Measurements from ENCODE around the gene GIT2. TPM values are rescaled to one million over a fixed set of nuclear protein-coding genes. Genes with fewer than 3 reads are reported as not detected.

GIT2 gene
- total and polyA plus RNA-seq, 2 of the 8 experiments (the other 6 are each of a cell fraction or from before 2014, with no cell fraction given): 9.6 to 20.7 TPM

GRCh38 chr12:109999649-109999971 lies 3.4 kb upstream of the GIT2 start:
- Histone ChIP-seq H3K56ac (replicated peaks; ENCODE audit: insufficient read length, low read depth, low read length) (no peak overlapping the region), H3K18ac (ENCODE audit: extremely low read depth, low read length) (no peak overlapping the region), H3K9ac (replicated peaks in 1 of 4; ENCODE audit: extremely low read depth in 1 of 4, low read depth in 3 of 4, low read length in 3 of 4) (peak overlapping the region in 2 of 4 experiments; percentile 47 to 97; a peak in 2 of 7 replicates), H3K79me1 (ENCODE audit: low read depth, low read length) (no peaks in the 10 kb centered on the region), H2BK15ac (ENCODE audit: low read length) (no peak overlapping the region), H3K4ac (replicated peaks; ENCODE audit: insufficient read length, low read depth, low read length) (no peak overlapping the region), H3K23ac (ENCODE audit: insufficient read length) (no peak overlapping the region), H3K79me2 (ENCODE audit: control insufficient read depth in 1 of 2, insufficient read depth in 2 of 2, low read length in 2 of 2) (peaks cover 0 to 7% of the 10 kb centered on the region in 2 experiments; a peak in 2 of 4 replicates), H2AFZ (ENCODE audit: low read length) (peak overlapping the region; percentile 93; the same call in 1 of the 2 replicates), H3K27me3 (replicated peaks in 1 of 4; ENCODE audit: control insufficient read depth in 3 of 4, extremely low read depth in 1 of 4, insufficient read depth in 3 of 4, low read length in 3 of 4) (peaks cover 0 to 9% (median 7%) of the 10 kb centered on the region in 4 experiments; a peak in 5 of 7 replicates), H3K14ac (ENCODE audit: insufficient read length) (no peak overlapping the region), H3K4me1 (replicated peaks in 1 of 4; ENCODE audit: control insufficient read depth in 3 of 4, insufficient read depth in 4 of 4, low read length in 3 of 4) (peaks cover 2 to 8% (median 4%) of the 10 kb centered on the region in 4 experiments; a peak in 5 of 7 replicates), H4K91ac (replicated peaks; ENCODE audit: insufficient read length, low read length) (no peak overlapping the region), H3K36me3 (ENCODE audit: control insufficient read depth in 2 of 4, insufficient read depth in 4 of 4, low read length in 3 of 4) (no peaks in the 10 kb centered on the region), H3K4me3 (ENCODE audit: extremely low read depth in 1 of 4, insufficient read depth in 2 of 4, low read depth in 3 of 4, low read length in 4 of 4) (peak overlapping the region; percentile 54 to 93 (median 83)), H4K5ac (ENCODE audit: insufficient read length, low read depth, low read length) (no peak overlapping the region), H3K9me3 (ENCODE audit: insufficient read depth in 2 of 2, low read depth in 1 of 2, low read length in 1 of 2) (no peaks in the 10 kb centered on the region), H2BK120ac (replicated peaks; ENCODE audit: low read depth, low read length) (no peak overlapping the region), H4K8ac (ENCODE audit: extremely low read depth, insufficient read depth, low read length) (no peak overlapping the region; the same call in 1 of the 2 replicates), H2BK20ac (ENCODE audit: low read length) (no peak overlapping the region), H2BK5ac (ENCODE audit: low read depth, low read length) (peak overlapping the region; percentile 26; the same call in 1 of the 2 replicates), H3K23me2 (ENCODE audit: low read depth, low read length) (peaks cover 17% of the 10 kb centered on the region), H2AK5ac (ENCODE audit: low read depth, low read length) (no peak overlapping the region), H2BK12ac (ENCODE audit: low read depth, low read length) (no peak overlapping the region), H4K20me1 (replicated peaks in 1 of 2; ENCODE audit: control insufficient read depth in 1 of 2, insufficient read depth in 2 of 2, low read length in 2 of 2) (peaks cover 0 to 2% of the 10 kb centered on the region in 2 experiments), H3K4me2 (ENCODE audit: insufficient read depth in 1 of 2, low read depth in 2 of 2, low read length in 2 of 2) (peak overlapping the region; percentile 86 to 100), H3K27ac (ENCODE audit: low read depth, low read length) (no peak overlapping the region)
- CTCF ChIA-PET (ENCODE audit: partially characterized antibody): interaction anchor here (3.1 kb wide), 1 partner anchor 21 kb away, joined by 8 read pairs; no protein-coding TSS in a partner anchor
- POLR2A ChIA-PET (ENCODE audit: partially characterized antibody): interaction anchor here (0.6 to 1.0 kb wide), 2 partner anchors 9 to 282 kb away, joined by 3 read pairs; no protein-coding TSS in a partner anchor
- WGBS, 2 experiments (ENCODE audit: extremely low coverage in 1 of 2, insufficient coverage in 1 of 2, insufficient read length in 1 of 2, insufficient replicate concordance in 2 of 2, low coverage in 1 of 2, low lambda C conversion rate in 2 of 2, missing lambda C conversion rate in 1 of 2): 2% methylated on average over 6 of the region's 27 CpGs; no CpG with 5 or more reads in 1 of the 2 experiments
- FAIRE-seq: no peak
- no peak for DNase-seq (ENCODE audit: low read depth in 1 of 2, low spot score in 2 of 2)
- TF ChIP-seq SP1 (IDR thresholded peaks at IDR 0.05; ENCODE audit: low read depth, low read length) (no peak), CBX5 (IDR thresholded peaks at IDR 0.05; ENCODE audit: low read depth, low read length) (no peak), ATF2 (IDR thresholded peaks at IDR 0.05; ENCODE audit: low read length) (no peak), ZNF274 (IDR thresholded peaks at IDR 0.05; ENCODE audit: borderline replicate concordance, extremely low read depth, low read length) (no peak), MAFK (IDR thresholded peaks at IDR 0.05; ENCODE audit: low read depth, low read length) (no peak), SIRT6 (IDR thresholded peaks at IDR 0.05; ENCODE audit: low read length) (no peak), MAX (IDR thresholded peaks at IDR 0.05) (no peak), KDM4A (IDR thresholded peaks at IDR 0.05; ENCODE audit: low read depth, low read length, severe bottlenecking) (peak; percentile 5), RBBP5 (IDR thresholded peaks at IDR 0.05; ENCODE audit: borderline replicate concordance, low read depth, low read length) (peak; percentile 7; the same call in 1 of the 2 replicates), HDAC2 (IDR thresholded peaks at IDR 0.05; ENCODE audit: borderline replicate concordance in 1 of 2, low read depth in 2 of 2, low read length in 2 of 2) (no peak)
